Measurements from ENCODE around the gene IGF2BP1.
"Not testable (repeated sequence)": the region's sequence is repeated elsewhere in the genome, so short reads cannot be mapped to it uniquely, and the experiment has no call there.

IGF2BP1 gene

DNA sequence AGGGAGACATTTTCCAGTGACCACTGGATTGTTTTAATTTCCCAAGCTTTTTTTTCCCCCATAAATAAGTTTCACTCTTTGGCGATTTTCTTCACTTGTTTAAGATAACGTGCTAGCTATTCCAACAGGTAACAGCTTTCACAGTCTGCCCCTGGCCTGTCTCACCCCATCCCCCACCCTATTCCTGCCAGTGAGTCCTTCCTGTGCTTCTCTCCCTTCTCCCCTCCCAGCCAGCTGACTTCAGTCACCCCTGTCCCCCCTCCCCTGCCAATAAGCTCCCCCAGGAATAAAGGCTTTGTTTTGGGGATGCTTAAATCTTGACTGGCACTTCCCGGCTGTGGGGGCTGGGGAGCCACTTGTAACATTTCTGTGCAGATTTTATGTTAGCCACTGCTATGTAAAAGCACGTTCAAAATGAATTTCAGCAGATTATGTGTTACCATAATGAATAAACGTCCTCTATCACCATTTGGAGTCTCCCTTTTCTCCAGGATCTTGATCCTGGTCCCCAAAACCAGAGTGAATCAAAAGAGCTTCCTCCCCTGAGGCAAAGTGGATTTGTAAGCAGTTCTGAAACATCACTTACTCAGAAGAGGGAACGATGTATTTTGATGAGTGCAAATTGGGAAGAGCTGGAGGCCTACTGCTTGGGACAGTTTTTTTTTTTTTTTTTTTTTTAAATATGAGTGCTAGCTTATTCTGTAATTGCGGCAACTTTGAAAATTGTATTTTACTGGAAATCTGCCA is 58.2 kb downstream of the IGF2BP1 start:
- DNase-seq, result no peak

DNA sequence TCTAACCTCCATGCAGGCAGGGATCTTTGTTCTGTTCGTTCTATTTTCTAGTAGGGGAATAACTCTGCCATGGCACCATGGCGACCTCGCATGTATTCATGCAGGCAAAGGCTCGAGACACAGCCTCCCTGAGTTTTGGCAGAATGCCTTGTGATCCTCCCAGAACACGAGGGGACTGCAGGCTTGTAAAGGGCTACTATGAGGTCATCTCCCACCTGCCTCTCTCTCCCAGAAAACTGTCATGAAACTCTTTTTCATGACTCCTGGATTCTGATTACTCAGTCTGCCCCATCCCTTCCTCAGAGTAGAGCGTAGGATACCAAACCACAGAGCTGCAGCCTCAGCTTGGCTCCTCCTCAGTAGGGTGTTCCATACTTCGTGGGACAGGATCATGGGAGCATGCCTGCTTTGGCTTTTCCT is 64.3 kb downstream of the IGF2BP1 start:
- DNase-seq, result no peak

- DNase-seq, result no peak
Measured at GRCh38 chr17:49063652-49064051, 66.5 kb downstream of the IGF2BP1 start.

DNA sequence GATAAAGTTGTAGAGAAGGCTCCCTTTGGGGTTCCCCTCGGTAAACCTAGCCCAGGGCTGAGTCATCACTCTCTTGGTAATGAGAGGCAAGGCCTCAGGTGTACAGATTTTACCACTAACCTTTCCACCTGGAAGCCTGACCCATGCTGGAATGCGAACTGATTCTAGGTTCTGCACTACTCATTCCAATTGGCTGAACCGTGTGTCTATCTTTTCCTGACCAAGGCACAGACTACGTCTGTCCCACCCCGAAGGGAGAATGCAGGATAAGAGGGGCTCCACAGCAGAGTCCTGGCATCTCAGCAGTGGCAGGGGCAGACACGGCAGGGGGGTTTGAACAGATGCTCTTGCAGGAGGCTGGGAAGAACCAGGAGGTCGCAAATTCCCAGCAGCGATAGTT is 70.0 kb downstream of the IGF2BP1 start:
- DNase-seq, result no peak

GRCh38 chr17:49069585-49070273 is 72.5 kb downstream of the IGF2BP1 start:
- no peak for DNase-seq

DNA sequence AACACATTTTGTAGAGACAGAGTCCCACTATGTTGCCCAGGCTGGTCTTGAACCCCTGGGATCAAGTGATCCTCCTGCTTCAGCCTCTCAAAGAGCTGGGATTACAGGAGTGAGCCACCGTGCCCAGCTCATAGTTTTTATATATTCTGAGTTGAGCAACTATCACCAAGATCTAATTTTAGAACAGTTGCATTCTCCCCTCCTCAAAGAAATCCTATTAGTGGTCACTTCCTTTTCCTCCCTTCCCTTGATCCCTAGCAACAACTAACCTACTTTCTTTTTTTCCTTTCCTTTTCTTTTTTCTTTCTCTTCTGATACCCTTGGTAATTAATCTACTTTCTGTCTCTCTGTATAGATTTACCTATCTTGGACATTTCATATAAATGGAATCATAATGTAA is 73.9 kb downstream of the IGF2BP1 start:
- DNase-seq, result no peak

- no peak for DNase-seq
Measured at GRCh38 chr17:49074851-49075540, 77.8 kb downstream of the IGF2BP1 start.

DNA sequence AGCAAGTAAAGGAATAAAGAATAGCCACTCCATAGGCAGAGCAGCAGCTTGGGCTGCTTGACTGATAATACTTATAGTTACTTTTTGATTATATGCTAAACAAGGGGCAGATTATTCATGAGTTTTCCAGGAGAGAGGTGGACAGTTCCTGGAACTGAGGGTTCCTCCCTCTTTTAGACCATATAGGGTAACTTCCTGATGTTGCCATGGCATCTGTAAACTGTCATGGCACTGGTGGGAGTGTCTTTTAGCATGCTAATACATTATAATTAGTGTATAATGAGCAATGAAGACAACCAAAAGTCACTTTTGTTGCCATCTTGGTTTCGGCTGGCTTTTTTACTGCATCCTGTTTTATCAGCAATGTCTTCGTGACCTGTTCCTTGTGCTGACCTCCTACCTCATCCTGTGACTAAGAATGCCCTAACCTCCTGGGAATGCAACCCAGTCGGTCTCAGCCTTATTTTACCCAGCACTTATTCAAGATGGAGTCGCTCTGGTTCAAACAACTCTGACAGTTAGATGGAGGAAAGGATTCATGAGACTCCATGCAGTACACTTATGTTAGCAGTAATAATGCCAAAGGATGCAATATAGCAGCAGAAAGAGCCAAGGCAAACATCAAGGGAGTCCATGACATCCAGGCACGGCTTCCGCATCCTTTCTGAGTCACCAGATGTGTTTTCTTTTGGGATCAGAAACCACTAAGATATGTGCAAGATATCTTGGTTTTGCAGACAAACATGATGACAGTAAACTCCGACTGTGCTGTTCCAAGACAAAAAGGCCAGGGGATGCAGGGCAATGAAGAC is 79.6 kb downstream of the IGF2BP1 start:
- DNase-seq, result no peak

DNA sequence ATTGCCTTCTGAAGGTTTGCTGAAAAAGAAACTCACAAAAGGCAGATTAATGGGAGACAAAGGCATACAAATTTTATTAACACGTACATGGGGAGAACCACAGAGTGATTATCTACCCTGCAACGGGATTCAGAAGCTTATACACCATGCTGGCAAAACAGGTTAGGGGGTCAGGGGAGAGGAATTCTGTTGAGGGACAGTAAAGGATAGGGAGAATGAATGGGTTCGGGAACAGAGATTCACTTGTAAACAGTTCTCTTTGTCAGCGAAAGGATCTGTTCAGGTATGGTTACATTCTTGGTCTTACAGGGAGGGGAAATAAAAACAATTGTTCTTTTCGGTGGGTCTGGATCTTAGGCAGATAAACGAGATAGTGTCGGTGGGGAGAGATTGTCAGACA is 81.1 kb downstream of the IGF2BP1 start:
- DNase-seq, result no peak

GRCh38 chr17:49079840-49080663 is 82.9 kb downstream of the IGF2BP1 start:
- no peak for DNase-seq

- no peak for DNase-seq
Measured at GRCh38 chr17:49082231-49082630, 85.0 kb downstream of the IGF2BP1 start.

DNA sequence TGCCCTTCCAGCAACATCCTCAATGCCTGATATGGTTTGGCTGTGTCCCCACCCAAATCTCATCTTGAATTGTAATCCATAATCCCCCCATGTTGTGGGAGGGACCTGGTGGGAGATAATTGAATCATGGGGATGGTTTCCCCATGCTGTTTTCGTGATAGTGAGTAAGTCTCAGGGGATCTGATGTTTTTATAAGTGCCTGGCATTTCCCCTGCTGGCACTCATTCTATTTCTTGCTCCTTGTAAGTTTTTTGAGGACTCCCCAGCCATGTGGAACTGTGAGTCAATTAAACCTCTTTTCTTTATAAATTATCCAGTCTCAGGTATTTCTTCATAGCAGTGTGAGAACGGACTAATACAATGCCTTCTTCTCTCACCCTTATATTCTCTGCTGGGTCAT is 87.9 kb downstream of the IGF2BP1 start:
- not testable (repeated sequence) for DNase-seq

DNA sequence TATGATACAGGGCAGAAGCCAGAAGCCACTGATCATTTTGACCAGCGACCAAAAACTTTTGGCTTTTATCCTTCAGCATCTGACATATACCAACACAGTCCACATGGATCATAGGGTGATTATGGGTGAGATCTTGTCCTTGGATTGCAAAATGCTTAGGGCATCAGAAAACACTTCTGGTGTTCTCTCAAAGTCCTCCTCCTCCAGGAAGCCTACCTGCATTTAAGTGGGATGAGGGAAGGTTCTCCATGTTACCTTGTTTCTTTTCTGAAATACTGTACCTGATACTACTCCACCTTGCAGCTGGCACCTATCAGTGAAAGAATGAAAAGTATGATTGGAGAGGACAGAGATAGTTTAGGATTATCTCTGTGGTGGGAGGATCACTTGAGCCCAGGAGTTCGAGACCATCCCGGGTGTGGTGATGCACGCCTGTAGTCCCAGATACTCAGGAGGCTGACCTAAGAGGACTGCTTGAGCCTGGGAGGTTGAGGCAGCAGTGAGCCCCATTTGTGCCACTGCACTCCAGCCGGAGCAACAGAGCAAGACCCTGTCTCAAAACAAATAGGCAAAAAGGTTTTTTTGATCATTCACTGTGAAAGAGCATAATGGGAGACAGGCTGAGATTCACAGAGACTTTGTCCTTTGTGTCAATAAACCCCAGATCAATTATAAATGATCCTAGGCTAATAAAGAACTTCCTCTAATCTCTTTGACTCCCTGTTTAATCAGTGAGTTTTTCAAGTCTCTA is 88.6 kb downstream of the IGF2BP1 start:
- DNase-seq, result no peak

GRCh38 chr17:49086316-49086605 is 89.1 kb downstream of the IGF2BP1 start:
- DNase-seq, result no peak

- DNase-seq, result no peak
Measured at GRCh38 chr17:49086649-49087048, 89.5 kb downstream of the IGF2BP1 start.

GRCh38 chr17:49089094-49089493 is 91.9 kb downstream of the IGF2BP1 start:
- no peak for DNase-seq

DNA sequence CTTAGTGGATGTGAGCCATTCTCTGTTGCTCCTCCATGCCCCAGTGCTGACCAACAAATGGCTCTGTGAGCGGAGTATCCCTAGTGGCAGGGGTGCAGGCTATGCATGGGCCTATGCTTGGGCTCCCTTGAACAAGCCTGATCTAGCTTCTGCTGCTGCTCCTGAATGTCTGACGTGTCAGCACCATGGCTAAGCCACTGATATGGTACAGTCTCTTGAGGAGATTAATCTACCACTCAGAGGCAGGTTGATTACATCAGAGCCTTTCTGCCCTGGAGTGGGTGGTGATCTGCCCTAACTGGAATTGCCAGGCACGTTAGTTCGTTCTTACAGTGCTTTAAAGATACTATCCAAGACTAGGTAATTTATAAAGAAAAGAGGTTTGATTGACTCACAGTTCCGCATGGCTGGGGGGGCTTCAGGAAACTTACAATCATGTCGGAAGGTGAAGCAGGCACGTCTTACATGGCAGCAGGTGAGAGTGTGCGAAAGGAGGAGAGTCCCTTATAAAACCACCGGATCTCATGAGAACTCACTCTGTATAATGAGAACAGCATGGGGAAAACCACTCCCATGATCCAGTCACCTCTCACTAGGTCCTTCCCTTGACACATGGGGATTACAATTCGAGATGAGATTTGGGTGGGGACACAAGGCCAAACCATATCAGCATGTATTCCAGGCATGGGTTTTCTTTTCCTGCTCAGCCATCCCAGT is 93.9 kb downstream of the IGF2BP1 start:
- DNase-seq, result no peak

DNA sequence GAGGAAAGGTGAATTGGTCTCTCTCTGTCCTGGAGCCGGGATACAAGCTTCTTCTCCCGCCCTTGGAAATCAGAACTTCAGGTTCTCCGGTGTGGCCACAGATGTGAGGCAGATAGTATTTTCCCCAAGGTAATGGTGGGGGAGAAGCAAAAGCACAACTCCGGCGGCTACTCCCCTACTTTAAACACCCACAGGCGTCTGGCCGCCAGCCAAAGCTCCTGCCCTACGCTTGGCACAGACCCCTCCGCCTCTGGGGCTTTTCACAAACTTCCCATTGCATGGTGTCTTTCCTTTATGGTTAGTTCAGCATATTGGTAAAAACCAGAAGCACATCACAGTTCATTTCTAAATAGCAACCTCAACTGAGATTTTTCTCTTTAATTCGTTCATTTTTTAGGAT is 95.9 kb downstream of the IGF2BP1 start:
- no peak for DNase-seq

DNA sequence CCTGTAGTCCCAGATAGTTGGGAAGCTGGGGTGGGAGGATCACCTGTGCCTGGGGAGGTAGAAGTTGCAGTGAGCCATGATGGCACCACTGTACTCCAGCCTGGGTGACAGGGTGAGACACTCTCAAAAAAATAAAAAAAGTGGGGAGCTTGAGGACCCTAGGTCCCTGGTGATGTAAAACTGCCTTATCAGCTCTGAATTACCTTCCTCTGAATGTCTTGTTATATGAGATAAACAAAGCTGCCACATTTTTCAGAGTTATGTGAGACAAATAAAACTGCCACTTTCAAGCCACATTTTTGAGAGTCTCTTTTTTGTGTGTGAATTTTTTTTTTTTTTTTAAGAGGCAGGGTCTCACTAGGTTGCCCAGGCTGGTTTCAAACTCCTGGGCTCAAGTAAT is 103.4 kb downstream of the IGF2BP1 start:
- DNase-seq, result no peak

DNA sequence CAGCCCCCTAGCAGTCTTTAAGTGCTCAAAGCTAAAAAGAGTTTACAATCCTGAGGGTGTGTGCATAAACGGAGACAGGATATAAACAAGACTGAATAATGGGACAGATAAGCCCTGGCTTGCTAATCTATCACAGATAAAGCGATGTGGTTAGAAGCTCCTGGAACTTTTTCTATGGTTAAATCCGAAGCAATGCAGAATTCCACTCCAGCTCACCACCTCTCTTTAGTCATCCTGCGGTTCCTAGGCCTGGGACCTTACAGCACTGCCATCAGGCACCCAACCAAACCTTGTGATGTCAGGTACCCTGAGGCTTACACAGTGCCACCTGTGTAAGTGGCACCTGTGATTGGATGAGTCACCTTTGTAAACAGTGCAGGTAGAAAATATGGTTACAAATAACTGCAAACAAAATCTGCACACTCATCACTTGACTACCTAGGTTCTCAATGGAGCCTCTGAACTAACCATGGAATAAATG is 103.9 kb downstream of the IGF2BP1 start:
- DNase-seq, result no peak

GRCh38 chr17:49103360-49103759 is 106.2 kb downstream of the IGF2BP1 start:
- DNase-seq, result not testable (repeated sequence)

All from effector CD4-positive, alpha-beta T cell (primary cell).